ENCODE measurements around the gene MSANTD2.

GRCh38 chr11:124724979-124725718 lies 75.1 kb downstream of the MSANTD2 start:
- TF ChIP-seq RFX5 (IDR thresholded peaks at IDR 0.05; ENCODE audit: low read length) (no peak), CTCF (IDR thresholded peaks at IDR 0.05) (no peak), GABPA (IDR thresholded peaks at IDR 0.05; ENCODE audit: low read depth) (no peak)

Data from SK-N-SH (cell line).